Suprapubic skin (tissue), 3 donors: Measurements from ENCODE around the gene CRYGD.

ENCODE experiments used
- EP300 ChIP-seq: sonication (generic); formaldehyde crosslinking; IDR thresholded peaks from one replicate; pipeline ENCODE4 v1.6.1; 2017; ENCODE audit warnings: antibody characterized with exemption
- POLR2A ChIP-seq, 2 donors: fragments of 450-650 bp; IDR thresholded peaks; one replicate each; pipeline ENCODE4 v1.6.1; 2017; ENCODE audit warnings: antibody characterized with exemption in 2 of 2, mild to moderate bottlenecking in 2 of 2, moderate library complexity in 2 of 2
- TF ChIP-seq, protein P1 (sequence below), 2 donors: fragments of 200-600 bp in 1 of 2; fragments of 450-650 bp in 1 of 2; sonication (generic) in 1 of 2; IDR thresholded peaks; one replicate each; pipeline ENCODE4 v1.5.1; 2016 to 2019; ENCODE audit warnings: antibody characterized with exemption in 2 of 2, mild to moderate bottlenecking in 1 of 2, moderate library complexity in 1 of 2

DNA sequence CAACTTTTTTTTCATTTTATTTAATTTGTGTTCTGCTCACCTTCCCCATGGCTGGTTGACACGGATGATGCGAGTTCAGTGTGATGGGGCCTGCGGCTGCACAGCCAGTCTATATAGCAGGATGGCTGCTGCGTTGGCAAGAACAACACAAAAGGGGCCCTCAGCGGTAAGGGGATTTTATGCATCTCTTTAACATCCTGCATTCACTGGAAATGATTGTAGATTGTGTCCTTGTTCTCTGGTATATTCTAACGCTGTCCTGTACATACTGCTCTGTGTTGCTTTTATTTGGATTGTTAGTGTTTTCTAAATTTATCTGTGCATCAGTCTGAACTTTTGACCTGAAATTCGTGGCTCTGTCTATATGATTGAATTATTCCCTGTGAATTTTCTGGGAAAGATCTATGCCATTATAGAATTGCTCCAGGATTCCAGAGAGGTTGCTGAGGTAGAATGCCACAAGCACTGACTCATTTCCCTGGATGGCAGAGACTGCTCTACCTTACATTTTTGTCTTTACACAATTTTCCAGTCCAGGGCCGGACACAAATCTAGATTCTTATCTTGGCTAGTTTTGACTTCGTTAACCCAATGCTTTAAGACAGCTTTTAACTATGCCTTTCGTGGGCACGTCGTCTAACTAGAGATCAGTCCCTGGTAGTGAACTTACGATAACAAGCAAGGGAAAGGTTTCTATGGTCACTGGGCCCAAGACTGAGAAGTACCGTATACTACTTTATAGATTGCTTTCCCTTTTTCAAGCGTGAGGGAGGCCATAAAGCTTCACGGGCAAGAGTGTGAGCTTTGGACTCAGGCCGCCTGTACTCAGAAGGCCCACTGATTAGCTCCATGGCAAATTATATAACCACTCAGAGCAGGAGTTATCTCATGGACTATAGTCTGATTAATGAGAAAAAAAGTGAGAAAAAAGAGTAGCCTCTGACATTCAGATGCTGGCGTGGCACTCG lies 5.7 kb upstream of the CRYGD start, which contains the start of gene CRYGC:
- TF ChIP-seq, protein P1, sequence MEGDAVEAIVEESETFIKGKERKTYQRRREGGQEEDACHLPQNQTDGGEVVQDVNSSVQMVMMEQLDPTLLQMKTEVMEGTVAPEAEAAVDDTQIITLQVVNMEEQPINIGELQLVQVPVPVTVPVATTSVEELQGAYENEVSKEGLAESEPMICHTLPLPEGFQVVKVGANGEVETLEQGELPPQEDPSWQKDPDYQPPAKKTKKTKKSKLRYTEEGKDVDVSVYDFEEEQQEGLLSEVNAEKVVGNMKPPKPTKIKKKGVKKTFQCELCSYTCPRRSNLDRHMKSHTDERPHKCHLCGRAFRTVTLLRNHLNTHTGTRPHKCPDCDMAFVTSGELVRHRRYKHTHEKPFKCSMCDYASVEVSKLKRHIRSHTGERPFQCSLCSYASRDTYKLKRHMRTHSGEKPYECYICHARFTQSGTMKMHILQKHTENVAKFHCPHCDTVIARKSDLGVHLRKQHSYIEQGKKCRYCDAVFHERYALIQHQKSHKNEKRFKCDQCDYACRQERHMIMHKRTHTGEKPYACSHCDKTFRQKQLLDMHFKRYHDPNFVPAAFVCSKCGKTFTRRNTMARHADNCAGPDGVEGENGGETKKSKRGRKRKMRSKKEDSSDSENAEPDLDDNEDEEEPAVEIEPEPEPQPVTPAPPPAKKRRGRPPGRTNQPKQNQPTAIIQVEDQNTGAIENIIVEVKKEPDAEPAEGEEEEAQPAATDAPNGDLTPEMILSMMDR (IDR thresholded peaks at IDR 0.05): no peak
- TF ChIP-seq POLR2A (IDR thresholded peaks at IDR 0.05) (no peak), EP300 (no peak)
